Subcutaneous abdominal adipose tissue (tissue), 5 donors: ENCODE data around the gene IFNA13.
A peak's percentile ranks its signal among the peaks of the same experiment; 100 is the strongest.

Source experiments
- H3K27ac ChIP-seq: one replicate; pipeline ENCODE4 v1.7.0; 2013; ENCODE audit warnings: low read depth, mild to moderate bottlenecking, inconsistent platforms, low read length, moderate library complexity
- H3K27me3 ChIP-seq, 5 donors: one replicate each; pipeline ENCODE4 v1.7.0; 2013; ENCODE audit warnings: low read length in 5 of 5, inconsistent platforms in 1 of 5; ENCODE audit not compliant: control insufficient read depth in 5 of 5, insufficient read depth in 4 of 5
- H3K36me3 ChIP-seq, 5 donors: one replicate each; pipeline ENCODE4 v1.7.0; 2013; ENCODE audit warnings: low read length in 5 of 5; ENCODE audit not compliant: control insufficient read depth in 5 of 5, insufficient read depth in 5 of 5
- H3K4me1 ChIP-seq, 5 donors: one replicate each; pipeline ENCODE4 v1.7.0; 2013; ENCODE audit warnings: low read length in 5 of 5, mild to moderate bottlenecking in 3 of 5, moderate library complexity in 1 of 5; ENCODE audit not compliant: control insufficient read depth in 5 of 5, insufficient read depth in 5 of 5
- H3K4me3 ChIP-seq, 5 donors: one replicate each; pipeline ENCODE4 v1.7.0; 2013; ENCODE audit warnings: low read length in 5 of 5, low read depth in 1 of 5
- H3K9ac ChIP-seq, 5 donors: one replicate each; pipeline ENCODE4 v1.7.0; 2013; ENCODE audit warnings: low read length in 5 of 5, mild to moderate bottlenecking in 4 of 5, moderate library complexity in 3 of 5
- H3K9me3 ChIP-seq, 5 donors: one replicate each; pipeline ENCODE4 v1.7.0; 2013; ENCODE audit warnings: low read length in 5 of 5; ENCODE audit not compliant: control insufficient read depth in 5 of 5
- donor health status: healthy.
- donor health status: healthy.
- donor health status: healthy.
- donor health status: healthy.
- donor health status: healthy.

Gene IFNA13

GRCh38 chr9:21362287-21362686 is 5.6 kb downstream of the IFNA13 start:
- no peaks in the 10 kb centered on the region for H3K27me3 ChIP-seq

DNA sequence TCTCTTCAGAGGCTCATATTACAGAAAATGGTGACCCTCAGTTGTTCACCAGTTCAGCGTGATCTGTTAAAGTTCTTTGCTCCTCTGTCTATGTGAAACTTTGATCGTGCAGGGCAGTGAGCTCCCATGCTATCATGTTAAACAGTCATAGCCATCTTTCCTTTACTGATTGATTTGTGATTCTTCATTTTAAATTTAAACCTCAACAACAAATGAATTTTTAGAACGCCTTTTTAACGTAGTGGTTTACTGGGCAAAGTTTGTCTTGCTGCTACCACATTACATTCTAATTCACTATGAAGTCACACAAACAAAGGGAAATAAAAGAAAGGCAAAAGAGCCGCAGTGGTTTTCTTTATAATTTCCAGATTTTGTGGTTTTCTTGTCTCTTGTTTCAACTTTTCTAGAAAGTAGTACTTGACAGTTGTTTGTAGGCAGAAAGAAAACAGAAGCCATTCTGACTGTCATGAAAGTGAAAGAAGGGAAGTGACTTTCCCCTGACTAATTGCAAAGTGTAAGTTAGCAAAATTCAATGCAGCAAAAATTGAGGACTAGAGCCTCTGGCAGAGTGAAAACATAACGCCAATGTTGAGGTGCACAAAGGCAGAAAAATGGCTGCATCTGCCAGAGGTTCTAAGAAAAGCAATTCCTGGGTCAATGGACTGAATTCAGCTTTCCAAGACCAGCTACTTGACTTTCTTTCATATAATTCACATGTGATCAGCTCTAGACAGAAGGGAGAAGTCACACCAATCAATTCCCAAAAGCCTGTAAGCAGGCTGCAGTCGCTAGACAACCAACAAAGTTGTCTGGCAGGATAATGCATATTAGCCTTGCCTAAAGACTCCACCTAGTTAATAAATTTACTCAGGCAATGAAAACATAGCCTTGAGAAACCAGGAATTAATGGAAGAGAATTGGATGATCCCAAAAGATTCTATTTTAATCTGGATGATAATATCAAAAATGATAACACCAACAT is 10.1 kb downstream of the IFNA13 start:
- H3K4me3 ChIP-seq, result no peak overlapping the region

More at GRCh38 chr9:21362287-21362686, 5.6 kb downstream of the IFNA13 start:
- H3K9ac ChIP-seq, result no peak overlapping the region
- no peaks in the 10 kb centered on the region for H3K9me3 ChIP-seq
- H3K27ac ChIP-seq, result no peak overlapping the region
- H3K4me1 ChIP-seq, result no peaks in the 10 kb centered on the region
- H3K4me3 ChIP-seq, result no peak overlapping the region
- no peaks in the 10 kb centered on the region for H3K36me3 ChIP-seq

DNA sequence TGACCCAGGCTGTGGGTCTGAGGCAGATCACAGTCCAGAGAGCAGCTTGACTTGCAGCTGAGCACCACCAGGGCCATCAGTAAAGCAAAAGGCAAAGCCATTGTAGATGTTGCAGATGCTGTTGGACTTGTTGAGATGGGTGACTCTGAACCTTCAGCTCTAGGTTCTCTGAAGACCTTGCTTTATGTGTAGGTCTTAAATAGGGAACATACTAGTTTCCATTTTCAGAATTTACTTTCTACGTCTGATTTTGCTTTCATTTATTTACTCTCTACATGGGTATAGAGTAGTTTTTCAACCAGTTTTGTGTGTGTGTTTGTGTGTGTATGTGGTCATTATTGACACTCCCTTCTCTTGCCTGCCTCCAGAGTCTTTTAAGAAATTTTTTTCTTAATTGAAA is 17.1 kb downstream of the IFNA13 start, which contains the start of gene IFNA6:
Gene IFNA6, minus strand, starts transcription at position 101 of the 400 bp plus-strand sequence. Its CDS starts 0 bp downstream, at position 101.
- peaks cover 0 to 8% (median 3%) of the 10 kb centered on the region in 5 donors for H3K27me3 ChIP-seq
- H3K4me3 ChIP-seq, result no peak within 1 kb of the TSS
- H3K36me3 ChIP-seq, result no peaks in the 10 kb centered on the region
- no peaks in the 10 kb centered on the region for H3K9me3 ChIP-seq
- no peak within 1 kb of the TSS for H3K9ac ChIP-seq
- no peak within 1 kb of the TSS for H3K27ac ChIP-seq
- no peaks in the 10 kb centered on the region for H3K4me1 ChIP-seq

More for the DNA sequence above, 10.1 kb downstream of the IFNA13 start:
- no peaks in the 10 kb centered on the region for H3K36me3 ChIP-seq
- no peaks in the 10 kb centered on the region for H3K9me3 ChIP-seq
- H3K27ac ChIP-seq, result no peak overlapping the region
- no peaks in the 10 kb centered on the region for H3K27me3 ChIP-seq
- no peak overlapping the region for H3K9ac ChIP-seq
- H3K4me1 ChIP-seq, result no peaks in the 10 kb centered on the region

- no peak overlapping the region for H3K27ac ChIP-seq
- H3K4me1 ChIP-seq, result no peaks in the 10 kb centered on the region
- peaks cover 0 to 8% (median 3%) of the 10 kb centered on the region in 5 donors for H3K27me3 ChIP-seq
- H3K9me3 ChIP-seq, result peaks cover 0 to 3% (median 0%) of the 10 kb centered on the region in 5 donors
- H3K4me3 ChIP-seq, result no peak overlapping the region
- H3K36me3 ChIP-seq, result no peaks in the 10 kb centered on the region
- no peak overlapping the region for H3K9ac ChIP-seq
Measured at GRCh38 chr9:21348430-21348970, 19.4 kb downstream of the IFNA13 start.

- no peak overlapping the region for H3K27ac ChIP-seq
- H3K4me3 ChIP-seq, result no peak overlapping the region
- H3K9ac ChIP-seq, result no peak overlapping the region
- H3K4me1 ChIP-seq, result peaks cover 0 to under 1% (median 0%) of the 10 kb centered on the region in 5 donors
- no peaks in the 10 kb centered on the region for H3K36me3 ChIP-seq
- H3K9me3 ChIP-seq, result peaks cover 0 to 3% (median 0%) of the 10 kb centered on the region in 5 donors
- peaks cover 0 to 3% (median 0%) of the 10 kb centered on the region in 5 donors for H3K27me3 ChIP-seq
Measured at GRCh38 chr9:21340735-21341134, 27.1 kb downstream of the IFNA13 start.

DNA sequence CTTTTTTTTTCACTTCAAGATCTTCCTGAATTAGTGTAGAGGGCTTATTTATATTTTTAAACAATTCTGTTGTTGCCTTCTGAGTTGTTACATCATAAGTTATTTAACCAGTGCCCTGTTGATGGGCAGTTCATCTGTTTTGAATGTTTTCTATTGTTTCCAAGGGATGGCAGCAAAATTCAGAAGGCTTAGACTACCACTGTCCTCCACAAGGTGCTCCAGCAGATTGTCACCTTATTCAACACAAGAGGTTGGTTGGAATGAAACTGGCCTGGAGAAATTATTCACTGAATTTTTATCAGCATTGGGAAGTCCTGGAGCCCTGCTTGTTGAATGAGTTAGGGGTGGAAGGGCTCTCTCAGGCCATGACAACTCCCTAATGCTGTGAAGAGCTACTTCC is 31.4 kb downstream of the IFNA13 start:
- peaks cover 8 to 37% (median 34%) of the 10 kb centered on the region in 5 donors for H3K4me1 ChIP-seq
- no peak overlapping the region for H3K27ac ChIP-seq
- H3K27me3 ChIP-seq, result peaks cover 0 to 3% (median 0%) of the 10 kb centered on the region in 5 donors
- no peaks in the 10 kb centered on the region for H3K36me3 ChIP-seq
- H3K4me3 ChIP-seq, result no peak overlapping the region
- no peaks in the 10 kb centered on the region for H3K9me3 ChIP-seq
- H3K9ac ChIP-seq, result no peak overlapping the region

DNA sequence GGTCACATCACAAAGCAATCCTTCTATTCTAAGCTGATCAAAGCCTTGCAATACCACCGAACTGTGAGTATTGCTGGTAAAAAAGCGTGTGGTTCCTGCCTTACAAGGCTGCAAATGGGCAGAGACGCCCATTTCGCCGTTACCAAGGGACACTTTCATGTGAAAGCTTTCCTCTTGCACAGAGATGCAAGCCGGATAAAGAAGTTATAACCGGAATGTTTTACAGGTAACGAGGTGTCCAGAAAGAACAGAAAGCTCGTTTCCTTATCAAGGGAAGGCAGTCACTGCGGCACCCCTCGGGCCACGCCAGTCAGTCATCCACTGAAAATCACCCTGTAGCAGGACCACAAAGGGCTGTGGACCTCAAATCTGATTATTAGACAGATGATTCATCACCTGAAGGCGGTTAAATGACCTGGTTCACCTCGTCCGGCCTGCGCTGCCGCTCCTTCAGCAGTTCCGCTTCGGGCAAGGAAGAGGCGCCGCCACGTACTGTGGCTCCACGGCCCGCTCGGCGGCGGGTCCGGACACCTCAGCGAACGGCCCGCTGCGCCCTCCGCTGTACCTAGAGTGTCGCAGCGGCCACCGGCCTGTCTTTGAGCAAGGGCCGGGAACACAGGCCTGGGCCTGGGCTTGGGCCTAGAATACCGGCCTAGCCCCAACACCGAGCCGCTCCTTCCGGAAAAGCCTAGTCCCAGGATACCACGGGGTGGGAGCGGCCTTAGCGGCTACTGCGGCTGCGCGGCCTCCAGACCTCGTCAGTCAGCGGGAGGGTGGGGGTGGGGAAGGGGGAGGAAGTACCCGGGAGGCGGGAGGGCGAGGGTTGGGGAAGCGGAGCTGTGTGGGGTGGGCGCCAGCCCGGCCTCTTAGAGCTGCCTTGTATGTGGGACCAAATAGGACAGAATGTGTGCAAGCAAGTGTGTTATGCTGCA is 32.9 kb downstream of the IFNA13 start, which contains the start of gene KLHL9:
Gene KLHL9, minus strand, starts transcription at position 704 of the 932 bp plus-strand sequence. Its CDS starts 545 bp downstream, at position 159.
- Histone ChIP-seq H3K4me1 (peaks cover 8 to 50% (median 46%) of the 10 kb centered on the region in 5 donors), H3K4me3 (peak within 1 kb of the TSS; percentile 85 to 100 (median 97)), H3K9ac (peak within 1 kb of the TSS; percentile 99 to 100 (median 99)), H3K36me3 (no peaks in the 10 kb centered on the region), H3K27me3 (no peaks in the 10 kb centered on the region), H3K9me3 (no peaks in the 10 kb centered on the region), H3K27ac (peak within 1 kb of the TSS; percentile 98)

GRCh38 chr9:21333226-21333625 is 34.6 kb downstream of the IFNA13 start:
- peak overlapping the region; percentile 85 to 100 (median 97) for H3K4me3 ChIP-seq

DNA sequence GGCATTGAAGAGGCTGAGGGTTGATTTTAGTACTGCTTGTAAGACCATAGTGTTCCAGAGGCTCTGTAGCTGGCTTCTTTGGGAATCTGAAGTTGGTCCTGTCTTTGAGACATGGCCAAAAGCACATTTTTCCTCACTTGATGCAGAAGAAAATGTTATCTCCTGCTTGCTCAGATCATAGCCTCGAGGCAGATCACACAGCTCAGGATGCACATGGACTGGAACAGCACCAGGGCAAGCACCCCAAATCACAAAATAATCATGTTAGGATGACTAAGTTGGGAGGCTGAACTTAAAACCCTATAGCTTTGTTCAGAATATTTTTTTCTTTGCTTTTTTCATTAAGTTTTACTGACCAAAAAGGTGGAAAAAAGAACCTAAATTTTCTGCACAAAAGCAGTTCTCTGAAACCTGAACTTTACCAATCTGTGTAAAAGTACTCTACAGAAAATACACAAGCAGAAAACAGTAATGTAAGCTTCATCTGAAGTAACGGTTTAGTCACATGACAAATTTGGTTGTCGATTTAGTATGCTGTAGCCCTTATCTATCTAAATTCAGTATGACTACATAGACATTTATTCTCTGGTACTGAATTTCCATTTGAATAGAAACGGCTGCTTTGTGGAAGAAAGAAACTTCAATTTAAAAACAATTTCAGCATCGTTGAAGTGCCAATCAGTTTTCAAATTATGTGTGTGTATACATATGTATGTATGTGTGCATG is 36.0 kb downstream of the IFNA13 start:
- peak overlapping the region in 2 of 5 donors; percentile 11 to 24 for H3K4me3 ChIP-seq
- H3K27ac ChIP-seq, result no peak overlapping the region
- H3K4me1 ChIP-seq, result peaks cover 8 to 63% (median 53%) of the 10 kb centered on the region in 5 donors

More at GRCh38 chr9:21333226-21333625, 34.6 kb downstream of the IFNA13 start:
- H3K27ac ChIP-seq, result no peak overlapping the region
- H3K9me3 ChIP-seq, result no peaks in the 10 kb centered on the region
- no peaks in the 10 kb centered on the region for H3K36me3 ChIP-seq
- H3K4me1 ChIP-seq, result peaks cover 8 to 60% (median 52%) of the 10 kb centered on the region in 5 donors
- H3K27me3 ChIP-seq, result no peaks in the 10 kb centered on the region
- H3K9ac ChIP-seq, result peak overlapping the region in 2 of 5 donors; percentile 2 to 10

More for the DNA sequence above, 36.0 kb downstream of the IFNA13 start:
- Histone ChIP-seq H3K36me3 (no peaks in the 10 kb centered on the region), H3K9me3 (no peaks in the 10 kb centered on the region), H3K27me3 (no peaks in the 10 kb centered on the region), H3K9ac (peak overlapping the region in 2 of 5 donors; percentile 44 to 62)
